Tibial nerve (tissue), 4 donors: ENCODE measurements around the gene ATXN3. TPM values are rescaled to one million over a fixed set of nuclear protein-coding genes. Genes with fewer than 3 reads are reported as not detected.

Source experiments
- DNase-seq, 2 donors: peaks; one replicate each; pipeline ENCODE4 v3.0.0-alpha.2; 2019; ENCODE audit warnings: low spot score in 2 of 2
- H3K27ac ChIP-seq, 4 donors: fragments of 200-600 bp; sonication (generic) in 3 of 4; one replicate each; pipeline ENCODE4 v1.5.1; 2017 to 2019; ENCODE audit warnings: mild to moderate bottlenecking in 1 of 4
- H3K27me3 ChIP-seq, 2 donors: fragments of 200-600 bp; sonication (generic) in 1 of 2; one replicate each; pipeline versions ENCODE4 v1.5.1 to v1.6.0; 2017 to 2019
- H3K36me3 ChIP-seq, 3 donors: fragments of 200-600 bp; sonication (generic); one replicate each; pipeline ENCODE4 v1.5.1; 2018 to 2019
- H3K4me1 ChIP-seq, 4 donors: fragments of 200-600 bp; sonication (generic) in 3 of 4; one replicate each; pipeline ENCODE4 v1.5.1; 2017 to 2019
- H3K4me3 ChIP-seq, 4 donors: fragments of 200-600 bp; sonication (generic) in 3 of 4; one replicate each; pipeline ENCODE4 v1.5.1; 2017 to 2019; ENCODE audit warnings: mild to moderate bottlenecking in 1 of 4, moderate library complexity in 1 of 4
- H3K9me3 ChIP-seq, 4 donors: fragments of 200-600 bp; sonication (generic) in 3 of 4; one replicate each; pipeline ENCODE4 v1.5.1; 2017 to 2019
- CTCF ChIP-seq, 5 experiments: fragments of 200-600 bp in 3 of 5; fragments of 450-650 bp in 2 of 5; sonication (generic) in 3 of 5; IDR thresholded peaks; one replicate each; pipeline ENCODE4 v1.5.1; 2016 to 2019; ENCODE audit warnings: antibody characterized with exemption in 5 of 5, mild to moderate bottlenecking in 3 of 5, moderate library complexity in 2 of 5
- EP300 ChIP-seq, 2 donors: sonication (generic); formaldehyde crosslinking; IDR thresholded peaks; one replicate each; pipeline ENCODE4 v1.6.1; 2017; ENCODE audit warnings: antibody characterized with exemption in 2 of 2, mild to moderate bottlenecking in 1 of 2
- POLR2A ChIP-seq, 2 donors: fragments of 450-650 bp; IDR thresholded peaks; one replicate each; pipeline ENCODE4 v1.6.1; 2017; ENCODE audit warnings: antibody characterized with exemption in 2 of 2, mild to moderate bottlenecking in 2 of 2, moderate library complexity in 2 of 2
- WGBS, 2 donors: methylation state at CpG; one replicate each; pipeline ENCODE4 v1.1.5; 2018; 5-methylcytosine and 5-hydroxymethylcytosine counted together
- total RNA-seq, 4 donors: library from RNA; depleted of rRNA; stranded (reverse); fragments of >200 nt; gene quantifications; one replicate each; pipeline ENCODE4 v1.1.0, GENCODE V29; 2016

The ATXN3 gene
- total RNA-seq, 4 donors from 2014 or later: 35.0 to 75.7 (median 48.5) TPM

GRCh38 chr14:92143309-92143708, 36.9 kb upstream of the ATXN3 start:
- Histone ChIP-seq H3K27me3 (no peaks in the 10 kb centered on the region), H3K36me3 (peaks cover 0 to 96% (median 19%) of the 10 kb centered on the region in 3 donors), H3K27ac (no peak overlapping the region), H3K4me1 (no peaks in the 10 kb centered on the region), H3K9me3 (no peaks in the 10 kb centered on the region), H3K4me3 (no peak overlapping the region)
- DNase-seq: no peak
- TF ChIP-seq EP300 (IDR thresholded peaks at IDR 0.05) (no peak), POLR2A (IDR thresholded peaks at IDR 0.05) (no peak), CTCF (IDR thresholded peaks at IDR 0.05) (no peak)
- WGBS, 2 donors: 55 to 62% methylated on average over 4 of the region's 4 CpGs

GRCh38 chr14:92135269-92135668, 28.9 kb upstream of the ATXN3 start:
- WGBS, 2 donors: 18 to 23% methylated on average over 1 of the region's 1 CpG
- Histone ChIP-seq H3K9me3 (no peaks in the 10 kb centered on the region), H3K4me3 (no peak overlapping the region), H3K27me3 (no peaks in the 10 kb centered on the region), H3K27ac (no peak overlapping the region), H3K36me3 (peaks cover 0 to 81% (median 17%) of the 10 kb centered on the region in 3 donors), H3K4me1 (peaks cover 0 to 4% (median 0%) of the 10 kb centered on the region in 4 donors)
- TF ChIP-seq POLR2A (IDR thresholded peaks at IDR 0.05): no peak
- no peak for TF ChIP-seq EP300 (IDR thresholded peaks at IDR 0.05)
- TF ChIP-seq CTCF (IDR thresholded peaks at IDR 0.05): peak; percentile 32 to 54 (median 38)
- no peak for DNase-seq

- no peaks in the 10 kb centered on the region for H3K9me3 ChIP-seq
- WGBS, 2 donors: 70 to 82% methylated on average over 1 of the region's 1 CpG
- TF ChIP-seq POLR2A (IDR thresholded peaks at IDR 0.05) (no peak), EP300 (IDR thresholded peaks at IDR 0.05) (no peak), CTCF (IDR thresholded peaks at IDR 0.05) (no peak)
- peaks cover 0 to 4% (median 0%) of the 10 kb centered on the region in 4 donors for H3K4me1 ChIP-seq
- H3K27me3 ChIP-seq: no peaks in the 10 kb centered on the region
- H3K4me3 ChIP-seq: no peak overlapping the region
- H3K27ac ChIP-seq: no peak overlapping the region
- no peak for DNase-seq
- H3K36me3 ChIP-seq: peaks cover 0 to 78% (median 17%) of the 10 kb centered on the region in 3 donors
These were observed 28.1 kb upstream of the ATXN3 start for GRCh38 chr14:92134456-92134855.

GRCh38 chr14:92122761-92123160, 16.4 kb upstream of the ATXN3 start:
- peak overlapping the region; percentile 77 to 97 (median 84) for H3K4me3 ChIP-seq
- no peaks in the 10 kb centered on the region for H3K27me3 ChIP-seq
- DNase-seq: no peak
- TF ChIP-seq EP300 (IDR thresholded peaks at IDR 0.05) (no peak), POLR2A (IDR thresholded peaks at IDR 0.05) (no peak), CTCF (IDR thresholded peaks at IDR 0.05) (no peak)
- H3K4me1 ChIP-seq: peaks cover 0 to 56% (median 25%) of the 10 kb centered on the region in 4 donors
- H3K9me3 ChIP-seq: no peaks in the 10 kb centered on the region
- peaks cover 0 to 29% (median 0%) of the 10 kb centered on the region in 3 donors for H3K36me3 ChIP-seq
- H3K27ac ChIP-seq: peak overlapping the region; percentile 87 to 96 (median 92)
- 33 to 36% methylated on average over 9 of the region's 9 CpGs for WGBS, 2 donors

- Histone ChIP-seq H3K9me3 (no peaks in the 10 kb centered on the region), H3K27me3 (no peaks in the 10 kb centered on the region), H3K27ac (peak overlapping the region; percentile 87 to 96 (median 92)), H3K36me3 (peaks cover 0 to 30% (median 0%) of the 10 kb centered on the region in 3 donors), H3K4me3 (peak overlapping the region; percentile 77 to 97 (median 84)), H3K4me1 (peaks cover 0 to 56% (median 25%) of the 10 kb centered on the region in 4 donors)
- no peak for DNase-seq
- WGBS, 2 donors: 0 to 1% methylated on average over 22 of the region's 22 CpGs
- no peak for TF ChIP-seq POLR2A (IDR thresholded peaks at IDR 0.05)
- no peak for TF ChIP-seq CTCF (IDR thresholded peaks at IDR 0.05)
- TF ChIP-seq EP300 (IDR thresholded peaks at IDR 0.05): no peak
These were observed 15.9 kb upstream of the ATXN3 start for GRCh38 chr14:92122351-92122677.
